ENCODE data around the gene GLB1L3.

DNA sequence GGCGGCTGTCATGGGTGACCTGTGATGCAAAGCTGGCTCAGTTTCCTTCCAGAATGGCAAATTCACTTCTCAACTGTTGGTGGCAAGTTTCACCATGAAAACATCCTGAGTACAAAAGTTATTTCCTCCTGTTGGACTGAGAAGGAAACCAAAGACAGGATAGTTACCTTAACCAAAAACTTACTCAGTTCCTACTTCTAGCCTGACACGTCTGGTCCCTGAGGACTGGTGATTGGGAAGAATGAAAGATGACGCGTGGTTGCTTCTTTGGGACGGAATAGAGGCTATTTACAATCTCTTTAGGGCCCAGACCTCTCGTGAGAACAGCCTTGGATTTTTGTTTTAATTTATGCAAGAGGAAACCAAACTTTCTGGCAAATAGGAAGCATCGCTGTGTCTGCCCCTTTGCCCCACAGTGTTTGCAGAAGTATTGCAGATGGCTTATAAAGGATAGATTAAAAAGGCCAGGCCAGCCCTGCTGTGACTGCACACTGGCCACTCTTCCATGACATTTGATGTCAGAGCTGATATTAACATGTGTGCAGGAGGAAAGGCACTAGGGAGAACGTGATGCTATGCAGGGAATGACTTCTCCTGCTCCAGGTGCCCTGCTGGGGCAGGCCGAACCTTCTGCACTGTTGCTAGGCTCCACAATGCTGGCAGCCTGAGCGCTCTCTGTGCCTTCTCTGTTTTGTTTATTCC is 44.1 kb upstream of the GLB1L3 start:
- TF ChIP-seq, protein P1, sequence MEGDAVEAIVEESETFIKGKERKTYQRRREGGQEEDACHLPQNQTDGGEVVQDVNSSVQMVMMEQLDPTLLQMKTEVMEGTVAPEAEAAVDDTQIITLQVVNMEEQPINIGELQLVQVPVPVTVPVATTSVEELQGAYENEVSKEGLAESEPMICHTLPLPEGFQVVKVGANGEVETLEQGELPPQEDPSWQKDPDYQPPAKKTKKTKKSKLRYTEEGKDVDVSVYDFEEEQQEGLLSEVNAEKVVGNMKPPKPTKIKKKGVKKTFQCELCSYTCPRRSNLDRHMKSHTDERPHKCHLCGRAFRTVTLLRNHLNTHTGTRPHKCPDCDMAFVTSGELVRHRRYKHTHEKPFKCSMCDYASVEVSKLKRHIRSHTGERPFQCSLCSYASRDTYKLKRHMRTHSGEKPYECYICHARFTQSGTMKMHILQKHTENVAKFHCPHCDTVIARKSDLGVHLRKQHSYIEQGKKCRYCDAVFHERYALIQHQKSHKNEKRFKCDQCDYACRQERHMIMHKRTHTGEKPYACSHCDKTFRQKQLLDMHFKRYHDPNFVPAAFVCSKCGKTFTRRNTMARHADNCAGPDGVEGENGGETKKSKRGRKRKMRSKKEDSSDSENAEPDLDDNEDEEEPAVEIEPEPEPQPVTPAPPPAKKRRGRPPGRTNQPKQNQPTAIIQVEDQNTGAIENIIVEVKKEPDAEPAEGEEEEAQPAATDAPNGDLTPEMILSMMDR (conservative IDR thresholded peaks at IDR 0.05; ENCODE audit: low read depth, low read length), result no peak
- TF ChIP-seq EZH2 (IDR thresholded peaks at IDR 0.05; ENCODE audit: borderline replicate concordance, low read depth, low read length, poor library complexity, severe bottlenecking), result no peak
